Esophagus squamous epithelium (tissue), 5 donors: ENCODE data around the gene CD276. TPM values are rescaled to one million over a fixed set of nuclear protein-coding genes. Genes with fewer than 3 reads are reported as not detected.
A peak's percentile ranks its signal among the peaks of the same experiment; 100 is the strongest.

Experiments used
- DNase-seq: peaks from one replicate; lab custom pipeline; 2025; lab: John Stamatoyannopoulos, UW
- H3K27ac ChIP-seq, 4 donors: fragments of 200-600 bp; sonication (generic); one replicate each; pipeline ENCODE4 v1.5.1; 2016 to 2019; ENCODE audit warnings: mild to moderate bottlenecking in 1 of 4
- H3K27me3 ChIP-seq, 4 donors: fragments of 200-600 bp; sonication (generic); 1 replicate in 3 of 4; 2 replicates in 1 of 4; pipeline versions ENCODE4 v1.5.1 to v1.6.0; 2017 to 2021; ENCODE audit warnings: antibody characterized with exemption in 1 of 4
- H3K36me3 ChIP-seq, 3 donors: fragments of 200-600 bp; sonication (generic); one replicate each; pipeline ENCODE4 v1.5.1; 2016 to 2019
- H3K4me1 ChIP-seq, 3 donors: fragments of 200-600 bp; sonication (generic); one replicate each; pipeline ENCODE4 v1.5.1; 2017 to 2019
- H3K4me3 ChIP-seq, 4 donors: fragments of 200-600 bp; sonication (generic); 1 replicate in 3 of 4; 2 replicates in 1 of 4; pipeline ENCODE4 v1.5.1; 2016 to 2019; ENCODE audit warnings: mild to moderate bottlenecking in 2 of 4, moderate library complexity in 1 of 4
- H3K9me3 ChIP-seq, 3 donors: fragments of 200-600 bp; sonication (generic); one replicate each; pipeline ENCODE4 v1.5.1; 2016 to 2019
- CTCF ChIP-seq, 6 experiments: fragments of 450-650 bp in 4 of 6; fragments of 200-600 bp in 2 of 6; sonication (generic) in 2 of 6; IDR thresholded peaks; one replicate each; pipeline ENCODE4 v1.5.1; 2016 to 2019; ENCODE audit warnings: antibody characterized with exemption in 6 of 6, mild to moderate bottlenecking in 4 of 6, moderate library complexity in 4 of 6
- POLR2A ChIP-seq, 4 donors: fragments of 450-650 bp; IDR thresholded peaks; one replicate each; pipeline ENCODE4 v1.6.1; 2017; ENCODE audit warnings: antibody characterized with exemption in 4 of 4, mild to moderate bottlenecking in 4 of 4, moderate library complexity in 3 of 4
- WGBS, 2 donors: methylation state at CpG; one replicate each; pipeline ENCODE4 v1.1.5; 2018; 5-methylcytosine and 5-hydroxymethylcytosine counted together
- intact Hi-C: fragments of 100-400 bp; cut with DNase I; formaldehyde crosslinking; loops from one replicate; pipeline ENCODE4 v1.15.0; 2022
- total RNA-seq, 4 donors: library from RNA; depleted of rRNA; stranded (reverse); fragments of >200 nt; gene quantifications; one replicate each; pipeline ENCODE4 v1.1.0, GENCODE V29; 2016
- donor health status: DM: yes; HTN: yes; CAD: no.

The CD276 gene
- total RNA-seq, 4 donors from 2014 or later = 12.9 to 21.9 (median 19.1) TPM

GRCh38 chr15:73711526-73711925, 27.3 kb downstream of the CD276 start:
- no peaks in the 10 kb centered on the region for H3K27me3 ChIP-seq
- peaks cover 0 to 74% (median 8%) of the 10 kb centered on the region in 3 donors for H3K36me3 ChIP-seq
- no peak for TF ChIP-seq CTCF (IDR thresholded peaks at IDR 0.05)
- no peak for TF ChIP-seq POLR2A (IDR thresholded peaks at IDR 0.05)
- no peak overlapping the region for H3K27ac ChIP-seq
- no peak overlapping the region for H3K4me3 ChIP-seq
- peaks cover 0 to 4% (median 0%) of the 10 kb centered on the region in 3 donors for H3K4me1 ChIP-seq
- DNase-seq = no peak
- WGBS, 2 donors = 84 to 96% methylated on average over 3 to 4 of the region's 4 CpGs
- intact Hi-C loops = no loop called here
- no peaks in the 10 kb centered on the region for H3K9me3 ChIP-seq

GRCh38 chr15:73712107-73712506, 27.9 kb downstream of the CD276 start:
- H3K4me1 ChIP-seq = peaks cover 0 to 7% (median 0%) of the 10 kb centered on the region in 3 donors
- no peaks in the 10 kb centered on the region for H3K9me3 ChIP-seq
- no peaks in the 10 kb centered on the region for H3K27me3 ChIP-seq
- H3K4me3 ChIP-seq = no peak overlapping the region
- H3K36me3 ChIP-seq = peaks cover 0 to 68% (median 8%) of the 10 kb centered on the region in 3 donors
- no peak overlapping the region for H3K27ac ChIP-seq
- intact Hi-C loops = no loop called here
- DNase-seq = no peak
- TF ChIP-seq POLR2A (IDR thresholded peaks at IDR 0.05) (no peak), CTCF (IDR thresholded peaks at IDR 0.05) (peak in 1 of 6 experiments; percentile 13)

GRCh38 chr15:73714695-73715301, 30.6 kb downstream of the CD276 start:
- no peaks in the 10 kb centered on the region for H3K9me3 ChIP-seq
- WGBS, 2 donors = 80 to 87% methylated on average over 4 of the region's 5 CpGs
- no peak for TF ChIP-seq CTCF (IDR thresholded peaks at IDR 0.05)
- TF ChIP-seq POLR2A (IDR thresholded peaks at IDR 0.05) = no peak
- DNase-seq = no peak
- no peak overlapping the region for H3K27ac ChIP-seq
- peaks cover 0 to 14% (median 0%) of the 10 kb centered on the region in 4 donors for H3K27me3 ChIP-seq
- intact Hi-C loops = no loop called here
- peaks cover 0 to 7% (median 0%) of the 10 kb centered on the region in 3 donors for H3K4me1 ChIP-seq
- no peak overlapping the region for H3K4me3 ChIP-seq
- peaks cover 0 to 44% (median 8%) of the 10 kb centered on the region in 3 donors for H3K36me3 ChIP-seq

- H3K9me3 ChIP-seq = no peaks in the 10 kb centered on the region
- intact Hi-C loops = no loop called here
- peaks cover 0 to 20% (median 0%) of the 10 kb centered on the region in 4 donors for H3K27me3 ChIP-seq
- no peak for TF ChIP-seq CTCF (IDR thresholded peaks at IDR 0.05)
- no peak for TF ChIP-seq POLR2A (IDR thresholded peaks at IDR 0.05)
- peaks cover 0 to 38% (median 8%) of the 10 kb centered on the region in 3 donors for H3K36me3 ChIP-seq
- H3K27ac ChIP-seq = no peak overlapping the region
- WGBS, 2 donors = 73 to 85% methylated on average over 3 of the region's 3 CpGs
- no peak overlapping the region for H3K4me3 ChIP-seq
- no peak for DNase-seq
- H3K4me1 ChIP-seq = peaks cover 0 to 7% (median 0%) of the 10 kb centered on the region in 3 donors
Measured at GRCh38 chr15:73715417-73715816, 31.2 kb downstream of the CD276 start.

- DNase-seq = no peak
- 71 to 74% methylated on average over 5 of the region's 6 CpGs for WGBS, 2 donors
- TF ChIP-seq CTCF (IDR thresholded peaks at IDR 0.05) = no peak
- no peak for TF ChIP-seq POLR2A (IDR thresholded peaks at IDR 0.05)
Measured at GRCh38 chr15:73716417-73716816, 32.2 kb downstream of the CD276 start.

More at GRCh38 chr15:73716417-73716816, 32.2 kb downstream of the CD276 start:
- Histone ChIP-seq H3K27me3 (peaks cover 0 to 28% (median 0%) of the 10 kb centered on the region in 4 donors), H3K36me3 (peaks cover 0 to 28% (median 8%) of the 10 kb centered on the region in 3 donors), H3K4me1 (peaks cover 0 to 7% (median 0%) of the 10 kb centered on the region in 3 donors), H3K27ac (no peak overlapping the region), H3K4me3 (no peak overlapping the region), H3K9me3 (no peaks in the 10 kb centered on the region)
- intact Hi-C loops = no loop called here
